Measurements from ENCODE around the gene ENPP6.

Gene ENPP6

GRCh38 chr4:184205243-184205642, 12.4 kb downstream of the ENPP6 start:
- TF ChIP-seq EZH2phosphoT487 (IDR thresholded peaks at IDR 0.05; ENCODE audit: borderline replicate concordance): no peak
- TF ChIP-seq, protein P1, sequence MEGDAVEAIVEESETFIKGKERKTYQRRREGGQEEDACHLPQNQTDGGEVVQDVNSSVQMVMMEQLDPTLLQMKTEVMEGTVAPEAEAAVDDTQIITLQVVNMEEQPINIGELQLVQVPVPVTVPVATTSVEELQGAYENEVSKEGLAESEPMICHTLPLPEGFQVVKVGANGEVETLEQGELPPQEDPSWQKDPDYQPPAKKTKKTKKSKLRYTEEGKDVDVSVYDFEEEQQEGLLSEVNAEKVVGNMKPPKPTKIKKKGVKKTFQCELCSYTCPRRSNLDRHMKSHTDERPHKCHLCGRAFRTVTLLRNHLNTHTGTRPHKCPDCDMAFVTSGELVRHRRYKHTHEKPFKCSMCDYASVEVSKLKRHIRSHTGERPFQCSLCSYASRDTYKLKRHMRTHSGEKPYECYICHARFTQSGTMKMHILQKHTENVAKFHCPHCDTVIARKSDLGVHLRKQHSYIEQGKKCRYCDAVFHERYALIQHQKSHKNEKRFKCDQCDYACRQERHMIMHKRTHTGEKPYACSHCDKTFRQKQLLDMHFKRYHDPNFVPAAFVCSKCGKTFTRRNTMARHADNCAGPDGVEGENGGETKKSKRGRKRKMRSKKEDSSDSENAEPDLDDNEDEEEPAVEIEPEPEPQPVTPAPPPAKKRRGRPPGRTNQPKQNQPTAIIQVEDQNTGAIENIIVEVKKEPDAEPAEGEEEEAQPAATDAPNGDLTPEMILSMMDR (conservative IDR thresholded peaks at IDR 0.05; ENCODE audit: low read length): no peak
- no peak overlapping the region for H3K4me2 ChIP-seq (ENCODE audit: low read depth, low read length, poor library complexity, severe bottlenecking)
- H3K9me2 ChIP-seq (replicated peaks; ENCODE audit: low read depth, low read length): no peaks in the 10 kb centered on the region
- H3K4me1 ChIP-seq (ENCODE audit: insufficient read depth, low read length, poor library complexity, severe bottlenecking): no peaks in the 10 kb centered on the region
- no peak overlapping the region for H2AFZ ChIP-seq (ENCODE audit: low read length)
- H3K9ac ChIP-seq (ENCODE audit: low read depth, low read length, poor library complexity, severe bottlenecking): no peak overlapping the region
- H3K36me3 ChIP-seq (ENCODE audit: insufficient read depth, low read length): no peaks in the 10 kb centered on the region
- H3F3A ChIP-seq (ENCODE audit: low read depth): no peaks in the 10 kb centered on the region
- no peaks in the 10 kb centered on the region for H4K20me1 ChIP-seq (ENCODE audit: insufficient read depth, low read length, poor library complexity, severe bottlenecking)
- no peaks in the 10 kb centered on the region for H3K9me3 ChIP-seq (ENCODE audit: insufficient read depth, low read depth, low read length)
- no peaks in the 10 kb centered on the region for H3K79me2 ChIP-seq (ENCODE audit: insufficient read depth, low read length)
- no peak overlapping the region for H3K4me3 ChIP-seq (ENCODE audit: low read length, poor library complexity, severe bottlenecking)
- no peaks in the 10 kb centered on the region for H3K27me3 ChIP-seq (ENCODE audit: insufficient read depth, low read length, poor library complexity, severe bottlenecking)

GRCh38 chr4:184203300-184203699, 14.4 kb downstream of the ENPP6 start:
- no peak overlapping the region for H3K4me2 ChIP-seq (ENCODE audit: low read depth, low read length, poor library complexity, severe bottlenecking)
- H3K79me2 ChIP-seq (ENCODE audit: insufficient read depth, low read length): no peaks in the 10 kb centered on the region
- TF ChIP-seq, protein P1 (conservative IDR thresholded peaks at IDR 0.05; ENCODE audit: low read length): no peak
- no peak for TF ChIP-seq EZH2phosphoT487 (IDR thresholded peaks at IDR 0.05; ENCODE audit: borderline replicate concordance)

GRCh38 chr4:184201179-184201578, 16.5 kb downstream of the ENPP6 start:
- H3K9me2 ChIP-seq (replicated peaks; ENCODE audit: low read depth, low read length): no peaks in the 10 kb centered on the region
- no peaks in the 10 kb centered on the region for H3K4me1 ChIP-seq (ENCODE audit: insufficient read depth, low read length, poor library complexity, severe bottlenecking)
- no peak overlapping the region for H3K4me2 ChIP-seq (ENCODE audit: low read depth, low read length, poor library complexity, severe bottlenecking)
- H4K20me1 ChIP-seq (ENCODE audit: insufficient read depth, low read length, poor library complexity, severe bottlenecking): no peaks in the 10 kb centered on the region
- H3K4me3 ChIP-seq (ENCODE audit: low read length, poor library complexity, severe bottlenecking): no peak overlapping the region
- H2AFZ ChIP-seq (ENCODE audit: low read length): no peak overlapping the region
- no peaks in the 10 kb centered on the region for H3K9me3 ChIP-seq (ENCODE audit: insufficient read depth, low read depth, low read length)
- H3K27me3 ChIP-seq (ENCODE audit: insufficient read depth, low read length, poor library complexity, severe bottlenecking): no peaks in the 10 kb centered on the region
- H3F3A ChIP-seq (ENCODE audit: low read depth): no peaks in the 10 kb centered on the region
- H3K9ac ChIP-seq (ENCODE audit: low read depth, low read length, poor library complexity, severe bottlenecking): no peak overlapping the region
- no peaks in the 10 kb centered on the region for H3K36me3 ChIP-seq (ENCODE audit: insufficient read depth, low read length)
- TF ChIP-seq EZH2phosphoT487 (IDR thresholded peaks at IDR 0.05; ENCODE audit: borderline replicate concordance): no peak
- TF ChIP-seq, protein P1 (conservative IDR thresholded peaks at IDR 0.05; ENCODE audit: low read length): no peak
- H3K79me2 ChIP-seq (ENCODE audit: insufficient read depth, low read length): no peaks in the 10 kb centered on the region

More at GRCh38 chr4:184203300-184203699, 14.4 kb downstream of the ENPP6 start:
- Histone ChIP-seq H3K27me3 (ENCODE audit: insufficient read depth, low read length, poor library complexity, severe bottlenecking) (no peaks in the 10 kb centered on the region), H3K36me3 (ENCODE audit: insufficient read depth, low read length) (no peaks in the 10 kb centered on the region), H3K9ac (ENCODE audit: low read depth, low read length, poor library complexity, severe bottlenecking) (no peak overlapping the region), H3K9me3 (ENCODE audit: insufficient read depth, low read depth, low read length) (no peaks in the 10 kb centered on the region), H3K4me3 (ENCODE audit: low read length, poor library complexity, severe bottlenecking) (no peak overlapping the region), H3K9me2 (replicated peaks; ENCODE audit: low read depth, low read length) (no peaks in the 10 kb centered on the region), H2AFZ (ENCODE audit: low read length) (no peak overlapping the region), H3F3A (ENCODE audit: low read depth) (no peaks in the 10 kb centered on the region), H4K20me1 (ENCODE audit: insufficient read depth, low read length, poor library complexity, severe bottlenecking) (no peaks in the 10 kb centered on the region), H3K4me1 (ENCODE audit: insufficient read depth, low read length, poor library complexity, severe bottlenecking) (no peaks in the 10 kb centered on the region)
